NCI-H2171 (cell line): ENCODE results near the gene NSD1.
"Not testable (repeated sequence)": the region's sequence is repeated elsewhere in the genome, so short reads cannot be mapped to it uniquely, and the experiment has no call there.

Source experiments
- DNase-seq: peaks from one replicate; lab custom pipeline; 2025; lab: John Stamatoyannopoulos, UW

NSD1 gene

DNA sequence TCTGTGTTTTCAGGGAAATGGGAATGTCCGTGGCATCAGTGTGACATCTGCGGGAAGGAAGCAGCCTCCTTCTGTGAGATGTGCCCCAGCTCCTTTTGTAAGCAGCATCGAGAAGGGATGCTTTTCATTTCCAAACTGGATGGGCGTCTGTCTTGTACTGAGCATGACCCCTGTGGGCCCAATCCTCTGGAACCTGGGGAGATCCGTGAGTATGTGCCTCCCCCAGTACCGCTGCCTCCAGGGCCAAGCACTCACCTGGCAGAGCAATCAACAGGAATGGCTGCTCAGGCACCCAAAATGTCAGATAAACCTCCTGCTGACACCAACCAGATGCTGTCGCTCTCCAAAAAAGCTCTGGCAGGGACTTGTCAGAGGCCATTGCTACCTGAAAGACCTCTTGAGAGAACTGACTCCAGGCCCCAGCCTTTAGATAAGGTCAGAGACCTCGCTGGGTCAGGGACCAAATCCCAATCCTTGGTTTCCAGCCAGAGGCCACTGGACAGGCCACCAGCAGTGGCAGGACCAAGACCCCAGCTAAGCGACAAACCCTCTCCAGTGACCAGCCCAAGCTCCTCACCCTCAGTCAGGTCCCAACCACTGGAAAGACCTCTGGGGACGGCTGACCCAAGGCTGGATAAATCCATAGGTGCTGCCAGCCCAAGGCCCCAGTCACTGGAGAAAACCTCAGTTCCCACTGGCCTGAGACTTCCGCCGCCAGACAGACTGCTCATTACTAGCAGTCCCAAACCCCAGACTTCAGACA lies 160.4 kb downstream of the NSD1 start:
- DNase-seq = no peak

DNA sequence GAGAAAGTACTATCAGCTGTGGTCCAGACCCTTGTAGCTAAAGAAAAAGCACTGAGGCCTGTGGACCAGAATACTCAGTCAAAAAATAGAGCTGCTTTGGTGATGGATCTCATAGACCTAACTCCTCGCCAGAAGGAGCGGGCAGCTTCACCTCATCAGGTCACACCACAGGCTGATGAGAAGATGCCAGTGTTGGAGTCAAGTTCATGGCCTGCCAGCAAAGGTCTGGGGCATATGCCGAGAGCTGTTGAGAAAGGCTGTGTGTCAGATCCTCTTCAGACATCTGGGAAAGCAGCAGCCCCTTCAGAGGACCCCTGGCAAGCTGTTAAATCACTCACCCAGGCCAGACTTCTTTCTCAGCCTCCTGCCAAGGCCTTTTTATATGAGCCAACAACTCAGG lies 161.1 kb downstream of the NSD1 start:
- DNase-seq = no peak

DNA sequence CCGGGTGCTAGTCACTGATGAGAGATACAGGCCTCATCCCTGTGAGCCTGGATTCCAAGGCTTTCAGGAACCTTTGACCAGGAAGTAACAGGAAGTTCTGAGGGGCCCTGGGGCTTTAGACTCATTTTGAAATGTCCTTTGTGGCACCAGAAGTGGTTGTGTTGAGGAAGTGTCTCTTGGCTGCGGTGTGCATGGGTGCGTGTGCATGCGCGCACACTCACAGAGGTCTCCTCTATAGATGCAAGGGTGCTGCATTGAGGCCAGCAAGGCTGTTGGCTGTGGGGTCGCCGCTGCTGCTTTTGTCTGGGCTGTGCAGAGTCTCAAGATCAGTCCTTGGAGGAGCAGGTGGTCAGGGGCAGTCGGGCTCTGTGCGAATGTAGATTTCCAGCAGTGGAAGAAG lies 162.4 kb downstream of the NSD1 start:
- no peak for DNase-seq

DNA sequence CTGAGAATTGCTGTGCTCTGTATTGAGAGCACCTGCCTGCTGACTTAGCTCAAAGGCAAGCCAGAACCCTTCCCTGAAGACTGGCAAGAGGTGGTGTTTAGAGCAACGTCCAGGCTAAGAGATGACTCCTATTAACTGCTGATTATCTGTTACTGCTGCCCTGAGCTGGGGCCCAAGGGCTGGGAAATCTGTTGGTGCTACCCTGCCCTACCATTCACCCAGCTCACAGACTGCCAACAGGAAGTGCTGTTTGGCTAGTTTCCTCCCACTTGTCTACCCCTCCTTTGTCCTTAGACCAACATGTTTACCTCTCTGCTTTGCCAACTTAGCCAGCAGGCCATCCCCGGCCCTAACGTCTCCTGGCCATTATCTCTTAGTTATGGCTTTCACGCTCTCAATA lies 163.0 kb downstream of the NSD1 start:
- DNase-seq = no peak

DNA sequence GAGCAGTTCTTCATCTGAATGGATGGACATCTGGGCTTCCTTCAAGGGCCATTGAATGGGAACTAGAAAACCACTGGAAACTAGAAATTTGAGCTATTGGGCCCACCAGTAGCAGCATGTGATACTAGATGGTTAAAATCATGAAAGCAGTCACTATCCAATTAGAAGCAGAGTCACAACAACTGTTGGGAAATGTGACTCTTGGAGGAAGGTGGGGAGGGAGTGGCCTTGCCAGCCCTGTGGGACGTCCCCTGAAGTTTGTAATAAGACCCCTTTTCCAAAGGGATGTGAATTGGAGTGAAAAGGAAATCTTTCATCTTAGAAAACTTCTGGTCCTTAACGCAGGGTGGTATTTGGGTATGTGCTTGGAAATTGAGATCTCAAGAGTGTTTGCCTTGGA lies 164.3 kb downstream of the NSD1 start:
- DNase-seq = no peak

DNA sequence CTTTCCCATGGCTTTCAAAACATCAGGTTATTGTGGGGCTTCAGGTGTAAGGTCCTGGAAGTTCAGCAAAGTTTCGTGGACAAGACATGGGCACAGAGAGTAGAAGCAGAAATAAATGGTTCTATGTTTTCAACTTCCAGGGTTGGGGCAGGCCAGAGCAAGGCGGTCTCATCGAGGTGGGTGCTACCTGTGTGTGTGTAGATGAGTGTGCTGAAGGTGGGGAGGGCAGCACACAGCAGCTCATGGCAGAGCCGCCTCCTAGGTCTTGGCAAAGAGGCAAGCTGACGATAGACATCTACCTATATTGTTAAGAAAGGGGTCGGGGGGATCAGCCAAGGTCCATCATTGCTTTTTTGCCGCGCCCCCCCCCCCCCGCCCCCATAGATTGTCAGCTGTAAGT lies 166.1 kb downstream of the NSD1 start:
- no peak for DNase-seq

DNA sequence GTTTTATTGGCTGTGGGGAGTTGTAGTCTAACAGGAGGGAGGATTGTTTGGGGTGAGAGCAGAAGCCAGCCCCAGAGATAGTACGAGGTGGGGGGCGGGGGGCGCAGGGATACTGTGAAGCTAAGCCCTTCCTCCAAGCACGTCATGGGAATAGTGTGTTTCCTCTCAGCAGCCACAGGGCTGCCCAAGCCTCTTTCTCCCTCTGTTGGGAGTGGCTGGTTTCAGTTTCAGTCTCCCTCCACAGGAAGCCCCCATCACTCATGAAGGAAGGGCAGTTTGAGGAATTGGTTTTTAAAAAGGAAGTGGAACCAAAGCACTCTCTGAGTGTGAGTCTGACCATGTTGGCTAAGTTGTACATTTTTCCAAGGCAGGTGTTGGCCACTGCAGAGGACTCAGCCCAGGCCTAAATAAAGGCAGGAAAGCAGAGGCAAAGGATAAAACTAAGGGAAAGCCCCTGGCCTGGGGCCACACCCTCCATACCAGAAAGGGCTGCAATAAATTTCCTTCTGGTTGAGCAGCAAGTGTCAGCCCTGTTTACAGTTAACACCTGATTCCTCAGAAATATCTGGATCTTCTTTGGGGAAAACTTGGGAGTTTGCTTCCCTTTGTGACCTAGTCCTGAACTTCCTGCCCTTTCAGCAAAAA lies 166.8 kb downstream of the NSD1 start:
- no peak for DNase-seq

DNA sequence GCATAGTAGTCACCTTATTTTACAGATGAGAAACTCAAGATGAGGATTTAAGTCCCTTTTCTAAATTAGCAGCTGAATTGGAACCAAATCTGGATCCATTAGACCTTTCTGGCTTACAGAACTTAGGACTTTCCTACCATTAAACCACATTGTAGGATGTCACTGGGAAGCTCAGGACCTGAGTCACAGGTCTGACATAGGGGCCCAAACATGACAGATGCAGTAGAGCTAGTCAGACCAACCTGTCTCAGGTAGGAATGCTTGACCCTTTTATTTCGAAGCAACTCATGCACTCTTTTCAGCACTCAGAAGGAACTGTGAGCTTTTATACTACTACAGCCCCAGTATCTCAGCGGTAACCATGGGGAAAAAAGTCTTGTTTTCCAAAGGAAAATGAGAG lies 167.4 kb downstream of the NSD1 start:
- no peak for DNase-seq

DNA sequence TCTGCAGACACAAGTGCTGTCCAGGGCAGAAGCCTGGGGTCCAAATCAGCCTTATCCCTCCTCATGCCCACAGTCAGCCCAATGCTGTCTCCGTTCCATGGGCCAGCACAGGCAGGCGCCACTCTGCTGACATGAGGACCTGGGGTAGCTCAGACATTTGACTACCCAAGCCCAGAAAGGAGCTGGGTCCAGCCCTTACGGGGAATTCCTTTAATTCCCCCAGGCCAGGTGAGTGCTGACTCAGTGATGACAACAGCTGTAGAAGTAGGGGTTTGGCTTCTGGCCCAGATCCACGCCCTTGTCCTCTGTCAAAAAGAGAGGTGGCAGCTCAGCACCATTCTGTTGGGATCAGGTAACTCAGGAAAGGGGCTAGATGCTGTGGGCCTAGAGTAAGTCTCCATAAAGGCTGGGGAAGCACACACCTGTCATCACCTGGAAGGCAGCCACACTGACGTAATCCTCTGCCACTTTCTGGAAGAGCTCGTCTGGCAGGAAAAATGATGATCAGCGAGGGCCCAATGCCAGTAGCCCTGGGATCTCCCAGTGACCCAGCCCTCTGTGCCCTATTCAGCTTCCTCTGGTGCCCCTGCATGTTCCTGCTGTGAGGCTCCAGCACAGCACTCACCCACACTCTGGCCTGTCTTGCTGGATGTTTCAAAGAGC lies 168.1 kb downstream of the NSD1 start:
- DNase-seq = no peak

DNA sequence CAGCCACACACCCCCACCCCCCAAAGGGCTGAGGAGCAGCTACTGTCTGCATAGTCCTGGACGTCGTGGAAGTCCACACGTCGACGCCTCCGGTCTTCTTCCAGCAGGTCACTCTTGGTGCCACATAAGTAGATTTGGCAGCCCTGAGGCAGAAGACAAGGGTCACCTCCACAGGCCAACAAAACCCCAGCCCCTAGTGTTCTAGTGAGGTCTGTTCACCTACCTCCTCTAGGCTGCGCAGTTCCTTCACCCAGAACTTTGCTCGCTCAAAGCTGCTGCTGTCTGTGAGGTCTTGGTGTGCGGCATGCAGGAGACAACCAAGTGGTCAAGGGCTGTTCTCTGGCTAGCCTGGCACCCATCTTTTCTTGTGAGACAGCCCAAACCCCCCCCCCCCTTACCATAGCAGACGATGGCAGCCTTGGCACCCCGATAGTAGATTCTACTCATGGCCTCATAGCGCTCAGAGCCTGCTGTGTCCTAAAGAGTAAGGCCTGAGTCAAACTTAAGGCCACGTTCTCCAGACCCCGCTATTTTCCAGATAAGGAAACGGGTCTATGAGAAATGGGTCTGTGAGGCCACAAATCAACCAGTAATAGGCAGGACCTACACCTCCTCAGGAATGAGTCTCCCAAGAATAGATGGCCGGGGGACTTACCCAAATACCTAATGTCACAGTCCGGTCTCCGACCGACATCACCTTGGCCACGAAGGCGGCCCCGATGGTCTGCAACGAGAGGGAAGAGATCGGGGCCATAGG lies 169.0 kb downstream of the NSD1 start:
- DNase-seq = no peak

DNA sequence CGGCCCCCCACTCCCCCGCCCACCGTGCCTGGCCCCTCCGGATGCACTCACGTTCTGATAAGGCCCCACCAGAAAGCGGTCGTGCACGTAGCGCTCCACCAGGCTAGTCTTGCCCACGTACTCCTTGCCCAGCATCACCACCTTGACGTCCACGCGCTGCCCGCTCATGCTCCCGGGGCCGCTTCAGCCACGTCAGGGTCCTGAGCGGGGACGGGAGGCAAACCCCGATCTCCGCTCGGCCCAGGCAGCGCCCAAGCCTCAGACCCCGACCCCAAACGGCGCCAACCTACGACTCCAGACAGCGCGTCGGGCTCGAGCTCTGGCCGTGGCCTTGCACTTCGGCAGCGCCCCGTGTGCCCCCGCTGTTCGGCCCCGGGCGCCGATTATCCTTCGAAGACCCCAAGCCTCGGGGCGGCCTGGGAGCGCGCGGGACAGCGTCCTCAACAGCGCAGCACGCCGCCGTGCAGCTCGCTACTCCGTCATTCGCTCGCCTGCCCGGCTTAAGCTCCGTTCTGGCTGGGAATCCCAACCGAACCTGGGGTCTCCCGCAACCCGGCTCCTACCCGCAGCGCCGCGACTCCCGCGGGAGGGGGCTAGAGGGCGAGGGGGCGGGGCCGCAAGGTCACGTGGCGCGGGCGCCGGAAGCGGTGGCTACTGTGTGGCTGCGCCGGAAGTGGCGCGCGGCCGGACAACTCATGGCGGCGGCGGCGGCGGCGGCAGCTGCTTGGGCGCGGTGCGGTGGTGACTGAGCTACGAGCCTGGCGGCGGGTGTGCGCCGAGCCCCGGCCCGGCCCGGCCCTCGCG lies 169.8 kb downstream of the NSD1 start, which contains the start of the genes PRELID1 and RAB24:
Gene PRELID1, plus strand, starts transcription at position 679 of the 804 bp plus-strand sequence. CDS start 187 bp downstream, outside the sequence.
Gene RAB24, minus strand, starts transcription at position 599 of the 804 bp plus-strand sequence. Its CDS starts 431 bp downstream, at position 168.
- peak; percentile 75 for DNase-seq

DNA sequence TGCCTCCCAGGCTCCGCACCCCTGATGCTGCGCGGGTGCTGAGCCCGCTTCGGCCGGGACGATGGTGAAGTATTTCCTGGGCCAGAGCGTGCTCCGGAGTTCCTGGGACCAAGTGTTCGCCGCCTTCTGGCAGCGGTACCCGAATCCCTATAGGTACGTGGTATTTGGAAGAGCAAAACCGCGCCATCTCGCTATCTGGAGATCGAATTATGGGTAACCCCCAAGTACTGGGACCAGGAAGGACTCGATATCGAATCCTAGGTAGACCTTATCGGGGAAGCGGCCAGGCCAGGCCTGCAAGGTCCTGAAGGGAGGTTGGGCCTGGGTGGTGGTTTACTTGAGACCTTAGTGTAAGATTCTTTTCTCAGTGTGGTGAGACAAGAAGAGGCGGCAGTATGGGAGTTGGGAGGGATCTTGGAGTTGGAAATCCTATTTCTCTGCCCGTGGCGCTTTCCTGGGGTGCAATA lies 170.4 kb downstream of the NSD1 start:
- DNase-seq = no peak

DNA sequence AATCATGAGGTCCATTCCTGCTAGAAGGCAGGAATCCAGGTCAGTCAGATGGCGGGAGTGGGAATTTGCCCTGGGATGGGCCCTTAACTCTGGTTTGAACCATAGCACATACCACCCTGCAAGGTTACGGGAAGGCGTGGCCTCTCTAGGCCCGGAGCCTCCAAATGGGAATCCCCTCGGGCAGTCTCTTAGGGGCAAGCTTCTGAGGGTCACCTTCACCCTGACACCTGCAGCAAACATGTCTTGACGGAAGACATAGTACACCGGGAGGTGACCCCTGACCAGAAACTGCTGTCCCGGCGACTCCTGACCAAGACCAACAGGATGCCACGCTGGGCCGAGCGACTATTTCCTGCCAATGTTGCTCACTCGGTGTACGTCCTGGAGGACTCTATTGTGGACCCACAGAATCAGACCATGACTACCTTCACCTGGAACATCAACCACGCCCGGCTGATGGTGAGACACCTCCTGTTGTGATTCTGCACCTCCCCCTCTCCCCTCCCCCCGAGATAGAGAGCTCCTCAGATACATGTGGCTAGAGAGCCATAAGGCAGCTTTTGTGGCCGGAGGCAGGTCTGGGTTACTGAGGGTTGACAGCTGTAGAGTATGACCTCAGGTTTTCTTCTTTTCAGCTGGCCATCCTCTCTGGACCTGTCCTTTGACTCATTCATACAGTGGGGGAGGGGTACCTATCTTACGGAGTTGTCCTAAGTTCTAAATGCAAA lies 171.0 kb downstream of the NSD1 start:
- no peak for DNase-seq

DNA sequence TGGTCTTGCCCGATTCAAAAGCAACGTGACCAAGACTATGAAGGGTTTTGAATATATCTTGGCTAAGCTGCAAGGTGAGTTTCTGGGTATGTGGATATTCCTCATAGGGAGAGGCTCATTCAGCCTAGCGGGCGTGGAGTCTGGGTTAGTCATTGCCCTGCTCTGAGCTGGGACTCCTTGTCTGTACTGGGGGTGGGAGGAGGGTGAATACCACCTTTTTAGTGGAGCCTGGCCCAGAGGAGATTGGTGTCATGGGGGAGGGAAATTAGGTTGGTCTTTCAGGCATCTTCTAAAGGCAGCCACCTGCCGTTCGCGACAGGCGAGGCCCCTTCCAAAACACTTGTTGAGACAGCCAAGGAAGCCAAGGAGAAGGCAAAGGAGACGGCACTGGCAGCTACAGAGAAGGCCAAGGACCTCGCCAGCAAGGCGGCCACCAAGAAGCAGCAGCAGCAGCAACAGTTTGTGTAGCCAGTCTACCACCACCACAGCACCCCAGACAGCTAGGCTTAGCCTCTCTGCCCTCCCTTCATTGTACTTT lies 172.6 kb downstream of the NSD1 start:
- DNase-seq = not testable (repeated sequence)

DNA sequence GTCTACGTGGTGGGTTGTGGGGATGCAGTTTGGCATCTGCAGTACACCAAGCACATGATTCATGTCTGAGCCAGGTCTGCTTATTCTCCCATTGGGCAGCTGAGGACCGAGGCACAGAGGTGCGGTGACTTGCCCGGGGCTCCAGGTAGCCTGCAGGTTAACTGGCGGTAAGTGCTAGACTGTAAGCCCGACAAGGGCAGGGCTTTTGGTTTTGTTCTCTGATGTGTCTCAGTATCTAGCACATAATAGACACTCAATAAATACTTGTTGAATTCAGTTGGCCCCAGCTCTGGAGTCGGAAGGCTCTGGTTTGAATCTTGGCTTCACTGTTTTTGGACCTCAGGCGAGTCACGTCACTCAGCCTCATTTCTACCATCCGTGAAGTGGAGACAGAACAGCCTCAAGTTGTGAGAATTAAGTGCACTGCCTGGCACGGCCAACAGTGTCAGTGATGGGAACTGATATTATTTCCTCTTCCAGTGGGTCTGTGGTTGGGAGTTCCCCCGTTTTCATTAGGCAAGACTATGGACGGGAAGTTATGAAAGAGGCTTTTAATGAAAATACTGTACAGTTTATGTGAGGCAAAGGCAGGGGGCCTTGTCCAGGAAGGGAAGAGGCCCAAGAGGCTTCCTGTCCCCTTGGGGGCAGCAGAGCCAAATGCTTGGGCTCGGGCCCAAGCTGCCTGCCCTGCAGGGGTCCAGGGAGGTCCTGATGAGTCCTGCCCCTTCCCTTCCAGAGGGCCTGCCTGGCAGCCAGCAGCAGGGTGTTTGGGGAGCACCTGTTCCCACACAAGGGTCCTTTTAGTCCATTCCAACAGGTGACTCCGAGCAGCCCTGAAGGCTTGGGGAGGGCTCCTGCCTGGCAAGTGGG lies 173.3 kb downstream of the NSD1 start:
- no peak for DNase-seq

DNA sequence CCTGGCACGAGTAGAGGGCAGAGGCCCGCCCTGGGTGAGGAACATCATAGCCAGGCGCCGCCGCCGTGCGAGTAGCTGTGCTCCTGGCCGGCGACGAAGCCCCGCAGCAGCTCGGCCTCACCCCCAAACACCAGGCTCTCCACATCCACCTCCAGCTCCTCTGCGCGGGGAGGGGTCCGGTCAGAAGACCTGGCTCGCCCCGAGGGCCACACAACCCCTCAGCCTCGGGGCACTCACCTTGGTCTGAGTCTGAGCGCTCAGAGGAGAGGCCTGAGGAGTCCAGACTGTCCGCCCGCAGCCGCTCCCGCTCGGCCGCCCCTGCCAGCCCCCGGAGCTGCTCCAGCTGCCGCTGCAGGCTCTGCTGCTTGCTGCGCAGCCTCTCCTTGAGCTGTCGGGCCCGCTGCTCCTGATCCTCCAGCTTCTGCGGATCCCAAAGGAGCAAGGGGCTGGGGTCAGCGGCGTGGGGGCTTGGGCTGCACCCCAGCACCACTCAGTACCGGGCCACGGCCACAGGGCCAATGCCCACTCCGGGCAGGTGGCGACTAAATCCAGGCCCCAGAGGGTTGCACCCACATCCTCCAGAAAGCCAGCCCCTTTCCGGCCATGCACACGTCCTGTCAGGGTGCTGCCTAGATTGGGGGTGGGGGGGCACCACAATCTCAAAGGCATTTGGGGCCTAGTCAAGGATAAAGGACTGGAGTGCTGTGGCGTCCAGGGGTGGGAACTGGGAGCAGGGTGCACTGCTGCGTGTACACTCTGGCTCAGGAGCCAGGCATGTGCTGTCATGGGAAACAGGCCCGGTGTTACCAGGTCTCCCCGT lies 174.2 kb downstream of the NSD1 start:
- no peak for DNase-seq

DNA sequence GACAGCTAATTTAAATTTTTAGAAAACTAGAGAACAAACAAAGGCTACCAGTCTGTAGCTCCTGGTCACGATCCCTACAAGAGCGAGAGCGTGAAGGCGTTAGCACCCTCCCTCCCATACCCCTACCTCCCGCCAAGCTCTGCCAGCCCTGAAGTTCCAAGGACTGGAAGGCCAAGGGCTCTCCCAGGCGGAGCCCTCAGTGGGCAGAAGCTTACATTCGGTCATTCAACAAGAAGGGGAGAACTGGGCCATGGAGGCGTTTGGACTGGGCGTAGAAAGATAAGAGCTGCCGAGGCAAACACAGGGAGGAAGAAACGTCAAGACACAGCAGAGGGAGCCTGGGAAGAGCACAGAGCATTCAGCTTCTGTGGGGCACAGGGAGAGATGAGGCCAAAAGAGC lies 175.2 kb downstream of the NSD1 start:
- DNase-seq = no peak
